Upper lobe of left lung (tissue), 4 donors: ENCODE data around the gene UBL4A.

ENCODE experiments used
- CTCF ChIP-seq, 6 experiments: fragments of 450-650 bp in 4 of 6; fragments of 200-600 bp in 2 of 6; sonication (generic) in 2 of 6; IDR thresholded peaks; one replicate each; pipeline ENCODE4 v1.5.1; 2016 to 2019; ENCODE audit warnings: antibody characterized with exemption in 6 of 6
- POLR2A ChIP-seq, 4 donors: fragments of 450-650 bp; IDR thresholded peaks; one replicate each; pipeline ENCODE4 v1.5.1; 2016 to 2017; ENCODE audit warnings: antibody characterized with exemption in 4 of 4, mild to moderate bottlenecking in 2 of 4
- POLR2AphosphoS5 ChIP-seq, 2 donors: sonication (generic); formaldehyde crosslinking; IDR thresholded peaks; one replicate each; pipeline ENCODE4 v1.5.1; 2017; ENCODE audit warnings: antibody characterized with exemption in 2 of 2

GRCh38 chrX:154463611-154464220 is 22.7 kb downstream of the UBL4A start:
- no peak for TF ChIP-seq POLR2A (IDR thresholded peaks at IDR 0.05)
- TF ChIP-seq CTCF (IDR thresholded peaks at IDR 0.05) = no peak
- TF ChIP-seq POLR2AphosphoS5 (IDR thresholded peaks at IDR 0.05) = no peak
